NCI-H2171 (cell line): ENCODE data around the gene LRBA.

Experiments used
- DNase-seq: peaks from one replicate; lab custom pipeline; 2025; lab: John Stamatoyannopoulos, UW

LRBA gene

GRCh38 chr4:150280081-150280895 lies 734.8 kb downstream of the LRBA start:
- DNase-seq = no peak

DNA sequence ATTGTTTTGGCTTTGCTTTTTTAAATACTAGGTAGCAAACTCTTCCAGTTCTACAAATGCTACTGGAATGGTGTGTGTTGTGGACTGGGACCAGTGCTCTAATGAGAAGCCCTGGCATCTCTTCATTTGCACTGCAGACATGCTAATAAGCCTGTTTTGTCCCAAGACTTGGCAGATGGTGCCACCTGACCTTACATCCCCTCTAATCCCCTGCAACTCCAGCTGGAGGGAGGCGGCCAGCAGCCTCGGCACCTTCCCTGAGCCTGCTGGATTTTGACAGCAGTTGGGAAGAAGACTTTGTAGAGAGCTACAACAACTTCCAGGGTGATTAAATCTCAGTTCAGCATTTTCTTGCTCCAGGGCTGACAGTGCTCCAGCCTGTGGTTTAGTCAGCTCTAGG lies 736.9 kb downstream of the LRBA start:
- DNase-seq = no peak

- DNase-seq = no peak
Measured at GRCh38 chr4:150268444-150268843, 746.6 kb downstream of the LRBA start.

DNA sequence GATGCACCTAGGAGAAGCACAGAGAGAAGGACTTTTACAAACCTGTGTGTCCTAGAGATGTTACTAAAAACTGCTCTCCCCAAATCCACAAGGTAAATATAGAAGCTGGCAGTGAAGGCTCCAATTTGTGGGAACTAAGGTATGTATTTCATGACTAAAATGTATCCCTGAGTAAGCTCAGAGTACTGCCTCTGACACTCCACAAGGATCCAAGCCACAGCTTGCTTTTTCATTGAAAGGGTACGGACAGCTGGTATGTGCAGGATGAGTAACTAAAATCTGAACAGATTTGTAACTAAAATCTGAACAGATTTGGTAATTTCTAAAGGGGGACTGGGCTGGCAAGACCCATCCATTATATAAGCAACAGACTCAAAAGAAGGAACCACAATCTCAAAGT lies 749.3 kb downstream of the LRBA start:
- no peak for DNase-seq

GRCh38 chr4:150264595-150265161 lies 750.4 kb downstream of the LRBA start:
- DNase-seq = no peak

- DNase-seq = no peak
Measured at GRCh38 chr4:150262611-150263010, 752.5 kb downstream of the LRBA start.

GRCh38 chr4:150261571-150261970 lies 753.5 kb downstream of the LRBA start:
- DNase-seq = no peak

DNA sequence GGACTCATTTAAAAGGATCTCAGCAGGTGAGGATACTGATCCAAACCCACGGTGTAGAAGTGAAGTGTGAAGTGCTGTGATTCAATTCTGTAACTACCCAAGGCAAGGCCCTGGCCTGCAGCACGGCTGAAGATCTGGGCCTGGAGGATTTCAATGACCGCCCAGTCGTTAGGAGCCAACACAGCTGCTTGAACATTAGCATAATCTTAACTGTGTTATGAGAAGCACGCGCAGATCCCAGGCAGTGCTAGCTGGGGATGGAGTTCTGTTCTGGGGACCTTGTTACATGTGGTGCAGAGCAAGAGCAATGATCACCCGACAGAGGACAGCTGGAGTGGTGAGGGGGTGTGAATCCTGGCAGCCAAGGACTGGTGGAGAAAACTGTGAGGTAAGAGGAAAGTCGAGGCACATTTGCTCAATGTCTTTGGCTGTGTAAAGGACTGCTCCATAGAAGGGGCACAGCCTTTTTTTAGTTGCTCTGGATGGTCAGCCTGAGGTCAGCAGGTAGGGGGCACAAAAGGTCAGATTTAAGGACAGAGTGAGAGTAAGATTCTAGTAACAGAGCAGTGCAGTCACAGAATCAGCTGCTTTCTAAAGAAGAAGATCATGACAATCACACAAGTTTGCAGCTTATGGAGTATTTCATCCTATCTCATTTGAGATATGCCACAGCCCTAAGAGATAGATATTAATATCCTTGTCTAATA lies 755.1 kb downstream of the LRBA start:
- no peak for DNase-seq

GRCh38 chr4:150258569-150258968 lies 756.5 kb downstream of the LRBA start:
- no peak for DNase-seq

- no peak for DNase-seq
Measured at GRCh38 chr4:150256841-150257730, 758.0 kb downstream of the LRBA start.

DNA sequence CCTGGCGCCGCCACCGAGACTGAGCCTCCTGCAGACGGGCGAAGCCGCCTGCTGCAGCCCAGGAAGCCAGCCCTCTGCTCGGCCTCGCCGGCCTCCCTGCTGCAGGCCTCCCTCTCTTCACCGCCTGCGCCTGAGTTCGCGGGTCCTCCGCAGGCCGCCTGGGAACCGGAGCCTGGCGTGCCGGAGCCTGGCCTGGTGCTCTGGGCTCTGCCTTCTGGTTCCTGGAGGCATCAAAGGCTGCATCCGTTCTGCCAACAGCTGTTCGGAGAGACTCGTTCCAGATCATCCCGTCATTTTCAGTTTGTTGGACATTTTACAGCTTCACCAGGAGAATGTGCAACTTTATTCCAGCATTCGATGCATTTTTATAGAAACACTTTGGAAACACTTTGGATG lies 758.9 kb downstream of the LRBA start:
- DNase-seq = no peak

DNA sequence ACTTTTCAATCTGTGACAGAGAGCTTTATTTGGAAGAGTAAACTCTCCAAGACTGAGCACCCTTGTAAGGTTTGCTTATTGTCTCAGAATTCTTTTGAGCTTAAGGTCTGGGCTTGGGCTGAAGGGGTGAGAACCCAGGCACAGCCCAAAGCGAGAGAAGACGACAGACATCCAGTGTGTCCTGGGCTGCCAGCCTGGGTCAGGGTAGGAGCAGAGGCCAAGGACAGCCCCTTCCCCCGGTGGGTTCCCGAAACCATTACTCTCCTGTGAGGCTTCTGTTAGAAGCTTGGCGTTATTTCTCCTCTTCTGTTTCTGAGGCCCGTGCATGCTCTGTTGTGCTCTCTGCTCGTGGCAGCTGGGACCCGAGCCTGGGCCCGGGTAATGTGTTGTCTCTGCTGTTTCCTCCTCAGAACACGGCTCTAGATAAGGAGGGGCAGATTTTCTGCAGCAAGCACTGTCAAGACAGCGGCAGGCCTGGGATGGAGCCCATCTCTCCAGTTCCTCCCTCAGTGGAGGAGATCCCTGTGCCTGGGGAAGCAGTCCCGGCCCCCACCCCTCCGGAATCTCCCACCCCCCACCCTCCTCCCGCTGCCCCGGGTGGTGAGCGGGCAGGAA lies 759.4 kb downstream of the LRBA start:
- no peak for DNase-seq

DNA sequence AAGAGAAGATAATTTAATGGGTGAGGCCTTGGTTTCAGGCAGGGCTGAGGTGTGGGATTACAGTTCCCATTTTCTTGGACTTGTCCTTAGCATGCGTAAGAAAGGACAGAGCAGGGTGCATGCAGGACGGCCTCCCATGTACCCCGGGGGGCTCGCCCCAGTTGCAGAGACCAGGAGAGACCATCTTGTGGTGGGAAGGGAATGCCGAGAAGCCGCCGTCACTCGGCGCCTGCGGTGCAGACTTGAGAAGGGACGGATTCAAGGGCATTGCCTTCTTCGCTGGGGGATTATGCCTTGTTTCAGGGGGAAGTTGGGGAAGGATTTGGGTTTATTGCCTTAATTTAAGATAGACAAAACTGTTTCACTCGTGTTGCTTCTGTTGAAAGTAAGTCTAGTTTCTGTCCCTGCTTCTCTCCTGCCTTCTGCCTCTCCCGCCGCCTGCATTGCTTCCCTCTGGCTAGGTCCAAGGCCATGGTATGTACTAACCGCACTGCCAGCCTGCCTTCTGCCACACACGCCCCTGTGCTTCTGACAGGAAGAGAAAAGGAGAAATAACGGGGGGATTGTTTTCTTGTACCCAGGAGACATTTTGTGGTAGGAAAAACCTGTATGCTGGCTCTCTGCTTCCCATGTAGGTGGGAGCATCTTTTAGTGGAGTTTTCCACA lies 761.0 kb downstream of the LRBA start:
- DNase-seq = no peak

DNA sequence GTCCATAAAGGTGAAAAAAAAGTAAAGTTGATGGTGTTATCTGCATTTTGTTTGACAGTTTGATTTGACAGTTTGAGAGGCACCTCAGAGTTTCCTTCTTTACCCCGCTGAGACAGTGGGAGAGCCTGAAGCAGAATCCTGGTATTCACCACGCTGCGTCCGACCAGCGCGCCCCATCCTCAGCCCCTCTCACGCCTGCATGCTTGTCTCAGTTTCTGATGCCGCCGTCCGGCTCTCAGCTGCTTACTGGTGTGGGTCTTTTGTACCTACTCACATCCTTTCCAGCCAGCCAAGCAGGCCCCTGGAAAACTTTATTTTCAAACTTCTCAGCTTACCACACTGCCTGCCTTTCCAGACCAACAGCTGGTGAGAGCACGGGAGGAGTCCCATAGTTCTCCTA lies 761.7 kb downstream of the LRBA start:
- no peak for DNase-seq

GRCh38 chr4:150252741-150253140 lies 762.3 kb downstream of the LRBA start:
- DNase-seq = no peak

DNA sequence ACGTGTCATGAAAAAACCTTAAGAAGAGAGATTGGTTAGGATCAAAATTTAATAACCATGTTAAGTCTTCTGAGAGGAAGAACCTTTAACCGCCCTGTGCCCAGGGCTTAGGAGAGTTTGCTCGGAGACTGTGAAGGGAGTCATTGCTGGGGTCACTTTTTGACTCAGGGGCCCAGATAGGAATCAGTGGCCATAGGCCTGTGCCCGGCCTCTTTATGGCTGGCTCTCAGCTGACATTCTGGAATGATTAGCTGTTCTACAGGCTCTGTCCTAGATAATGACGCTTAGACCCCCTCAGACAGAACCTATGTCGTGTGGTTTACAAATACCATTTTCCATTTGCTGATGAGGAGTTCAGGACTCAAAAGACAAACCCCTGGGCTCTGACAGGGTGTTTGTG lies 762.8 kb downstream of the LRBA start:
- DNase-seq = no peak

DNA sequence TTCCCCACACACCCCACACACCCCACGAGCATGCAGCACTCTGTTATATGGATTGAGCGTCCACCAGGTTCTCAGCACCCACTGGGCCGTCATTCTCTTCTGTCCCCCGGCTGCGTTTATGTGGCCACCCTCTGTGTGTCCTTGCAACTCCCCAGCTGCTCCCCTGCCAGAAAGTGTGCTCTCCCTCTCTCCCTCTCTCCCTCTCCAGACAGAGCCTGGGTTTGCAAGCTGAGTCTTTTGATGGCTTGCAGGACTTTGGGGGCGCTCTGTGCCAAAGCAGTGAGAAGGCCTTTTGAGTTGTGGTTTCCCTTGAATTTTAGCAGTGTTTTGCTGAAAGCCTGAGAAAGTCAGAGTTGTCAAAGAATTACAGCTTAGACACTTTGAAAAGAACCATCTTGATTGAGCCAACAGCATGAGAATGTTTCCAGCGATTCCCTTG lies 763.3 kb downstream of the LRBA start:
- no peak for DNase-seq

DNA sequence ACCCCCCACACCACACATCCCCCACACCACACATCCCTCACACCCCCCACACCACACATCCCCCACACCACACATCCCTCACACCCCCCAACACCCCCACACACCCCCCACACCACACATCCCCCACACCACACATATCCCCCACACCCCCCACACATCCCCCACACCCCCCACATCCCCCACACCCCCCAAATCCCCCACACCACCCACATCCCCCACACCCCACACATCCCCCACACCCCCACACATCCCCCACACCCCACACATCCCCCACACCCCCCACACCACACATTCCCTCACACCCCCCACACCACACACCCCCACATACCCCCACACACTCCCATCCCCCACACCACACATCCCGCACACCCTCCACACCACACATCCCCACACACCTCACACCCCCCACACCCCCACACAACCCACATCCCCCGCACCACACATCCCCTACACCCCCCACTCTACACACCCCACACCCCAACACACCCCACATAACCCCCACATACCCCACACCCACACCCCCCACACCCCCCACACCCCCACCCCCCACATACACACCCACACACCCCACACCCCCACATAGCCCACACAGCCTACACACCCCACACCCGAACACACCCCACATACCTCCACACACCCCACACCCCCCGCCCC lies 764.0 kb downstream of the LRBA start:
- no peak for DNase-seq

DNA sequence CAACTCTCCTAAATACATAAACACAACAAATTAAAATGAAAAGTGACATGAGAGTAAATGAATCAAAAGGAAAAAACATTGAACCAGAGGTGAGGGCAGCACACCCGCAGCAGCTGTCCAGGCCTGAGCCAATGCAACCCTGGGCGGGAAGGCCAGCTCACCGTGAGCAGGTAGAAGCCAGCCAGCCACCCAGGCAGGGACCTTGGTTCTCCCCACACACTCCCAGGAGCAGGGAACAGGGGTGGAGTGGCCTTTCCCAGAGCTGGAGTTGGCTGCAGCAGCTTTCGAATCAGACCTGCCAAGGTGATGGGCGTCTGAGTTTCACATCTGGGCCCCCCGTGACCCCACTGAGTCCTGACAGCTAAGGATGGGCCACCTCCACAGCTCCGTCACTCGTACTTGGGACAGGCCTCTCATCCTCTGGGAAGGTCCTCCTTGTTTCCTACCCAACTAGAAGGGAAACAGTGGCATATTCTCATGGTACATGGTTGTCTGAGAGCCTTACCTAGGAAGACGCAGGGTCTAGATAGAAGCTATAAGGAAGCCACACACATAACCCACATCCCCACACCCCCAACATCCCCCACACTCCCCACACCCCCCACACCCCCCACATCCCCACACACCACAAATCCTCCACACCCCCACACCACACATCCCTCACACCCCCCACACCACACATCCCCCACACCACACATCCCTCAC lies 764.6 kb downstream of the LRBA start:
- DNase-seq = no peak

DNA sequence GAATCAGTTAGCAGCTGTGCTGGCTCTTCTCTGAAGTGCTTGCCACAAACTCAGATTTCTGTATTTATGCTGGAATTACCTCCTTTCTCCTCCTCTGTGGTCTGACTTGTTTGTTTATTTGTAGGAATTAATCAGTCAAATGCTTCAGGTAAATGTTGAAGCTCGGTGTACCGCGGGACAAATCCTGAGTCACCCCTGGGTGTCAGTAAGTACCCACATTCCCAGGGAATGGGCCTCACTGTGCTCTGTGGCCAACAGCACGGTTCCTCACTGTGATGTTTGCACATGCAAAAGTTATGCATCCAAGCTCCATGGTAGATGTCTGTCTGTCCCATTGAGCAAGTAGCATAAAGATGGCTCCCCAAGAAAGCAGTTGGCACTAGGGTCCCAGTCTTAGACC lies 766.9 kb downstream of the LRBA start:
- no peak for DNase-seq
